ENCODE data around the gene STX1B. TPM values are rescaled to one million over a fixed set of nuclear protein-coding genes. Genes with fewer than 3 reads are reported as not detected.

Gene STX1B
- polyA plus RNA-seq, 3 donors: 1.7 TPM; not detected in 2

DNA sequence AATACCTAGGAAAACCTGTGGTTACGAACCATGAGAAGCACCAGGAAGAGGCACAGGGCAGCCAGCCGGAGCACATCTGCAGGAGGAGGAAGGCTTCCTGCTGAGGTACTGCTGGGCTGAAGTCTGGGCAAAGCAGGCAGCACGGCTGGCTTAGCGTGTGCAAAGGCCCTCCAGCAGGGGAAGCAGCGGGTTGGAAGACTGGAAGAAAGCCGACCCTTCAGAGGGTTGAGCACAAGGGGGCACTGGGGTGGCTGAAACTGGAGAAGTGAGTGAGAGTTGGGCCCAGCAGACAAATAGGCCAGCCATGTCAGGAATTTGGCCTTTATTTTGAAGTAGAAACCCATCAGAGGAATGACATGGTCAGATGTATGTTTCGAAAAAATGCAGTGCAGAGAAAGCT is 37.6 kb downstream of the STX1B start:
- H3K36me3 ChIP-seq (replicated peaks in 1 of 2; ENCODE audit: control insufficient read depth in 1 of 2, insufficient read depth in 2 of 2, low read length in 2 of 2): peaks cover 74 to 85% of the 10 kb centered on the region in 2 donors
- no peaks in the 10 kb centered on the region for H4K20me1 ChIP-seq (ENCODE audit: insufficient read depth, low read length)
- no peaks in the 10 kb centered on the region for H3K79me2 ChIP-seq (ENCODE audit: insufficient read depth, low read length)
- H3K27me3 ChIP-seq (ENCODE audit: control insufficient read depth in 2 of 2, insufficient read depth in 2 of 2, low read length in 2 of 2): no peaks in the 10 kb centered on the region
- intact Hi-C loops (cut with micrococcal nuclease): no loop called here
- Mint-ChIP-seq H3K27me3 (ENCODE audit: low read depth in 3 of 3) (peaks cover 0 to 3% (median 2%) of the 10 kb centered on the region in 3 donors), H3K27ac (peak overlapping the region in 1 of 7 donors; percentile 39), H3K36me3 (peaks cover 80 to 95% of the 10 kb centered on the region in 2 donors), H3K4me3 (no peak overlapping the region), H3K9me3 (peaks cover 0 to 2% (median 0%) of the 10 kb centered on the region in 7 donors), H3K4me1 (no peaks in the 10 kb centered on the region)
- H3K9me3 ChIP-seq (replicated peaks in 1 of 2; ENCODE audit: control insufficient read depth in 1 of 2, insufficient read depth in 1 of 2, low read length in 2 of 2): no peaks in the 10 kb centered on the region
- TF ChIP-seq, protein P1, sequence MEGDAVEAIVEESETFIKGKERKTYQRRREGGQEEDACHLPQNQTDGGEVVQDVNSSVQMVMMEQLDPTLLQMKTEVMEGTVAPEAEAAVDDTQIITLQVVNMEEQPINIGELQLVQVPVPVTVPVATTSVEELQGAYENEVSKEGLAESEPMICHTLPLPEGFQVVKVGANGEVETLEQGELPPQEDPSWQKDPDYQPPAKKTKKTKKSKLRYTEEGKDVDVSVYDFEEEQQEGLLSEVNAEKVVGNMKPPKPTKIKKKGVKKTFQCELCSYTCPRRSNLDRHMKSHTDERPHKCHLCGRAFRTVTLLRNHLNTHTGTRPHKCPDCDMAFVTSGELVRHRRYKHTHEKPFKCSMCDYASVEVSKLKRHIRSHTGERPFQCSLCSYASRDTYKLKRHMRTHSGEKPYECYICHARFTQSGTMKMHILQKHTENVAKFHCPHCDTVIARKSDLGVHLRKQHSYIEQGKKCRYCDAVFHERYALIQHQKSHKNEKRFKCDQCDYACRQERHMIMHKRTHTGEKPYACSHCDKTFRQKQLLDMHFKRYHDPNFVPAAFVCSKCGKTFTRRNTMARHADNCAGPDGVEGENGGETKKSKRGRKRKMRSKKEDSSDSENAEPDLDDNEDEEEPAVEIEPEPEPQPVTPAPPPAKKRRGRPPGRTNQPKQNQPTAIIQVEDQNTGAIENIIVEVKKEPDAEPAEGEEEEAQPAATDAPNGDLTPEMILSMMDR (IDR thresholded peaks at IDR 0.05): no peak
- no peak overlapping the region for H3K27ac ChIP-seq (ENCODE audit: low read depth in 1 of 2, low read length in 2 of 2)
- H3K9ac ChIP-seq (ENCODE audit: insufficient read depth, low read length, poor library complexity, severe bottlenecking): no peak overlapping the region
- H3K4me3 ChIP-seq (replicated peaks in 1 of 3; ENCODE audit: low read depth in 2 of 3, low read length in 3 of 3): no peak overlapping the region
- no peak overlapping the region for H2AFZ ChIP-seq (ENCODE audit: insufficient read depth, low read depth, low read length, poor library complexity, severe bottlenecking)
- no peak overlapping the region for H3K4me2 ChIP-seq (replicated peaks; ENCODE audit: extremely low read depth, low read length, poor library complexity, severe bottlenecking)
- WGBS (ENCODE audit: insufficient coverage): 92% methylated on average over 7 of the region's 7 CpGs
- no peaks in the 10 kb centered on the region for H3K4me1 ChIP-seq (ENCODE audit: control insufficient read depth in 1 of 2, insufficient read depth in 2 of 2, low read length in 2 of 2)
- DNase-seq: no peak

DNA sequence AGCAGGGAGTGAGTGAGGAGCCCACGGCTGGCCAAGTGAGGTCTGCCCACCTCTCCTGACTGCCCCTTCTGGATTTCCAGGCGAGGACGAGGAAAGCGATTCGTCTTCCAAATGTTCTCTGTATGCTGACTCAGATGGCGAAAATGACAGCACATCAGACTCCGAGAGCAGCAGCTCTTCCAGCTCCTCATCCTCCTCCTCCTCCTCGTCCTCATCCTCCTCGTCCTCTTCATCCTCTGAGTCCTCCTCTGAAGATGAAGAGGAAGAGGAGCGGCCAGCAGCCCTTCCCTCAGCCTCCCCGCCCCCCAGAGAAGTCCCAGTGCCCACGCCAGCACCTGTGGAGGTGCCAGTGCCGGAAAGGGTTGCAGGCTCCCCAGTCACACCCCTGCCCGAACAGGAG is 39.1 kb downstream of the STX1B start:
- no peak for DNase-seq
- Mint-ChIP-seq H3K9me3 (peaks cover 0 to 2% (median 0%) of the 10 kb centered on the region in 7 donors), H3K27ac (peak overlapping the region in 1 of 7 donors; percentile 43), H3K4me1 (no peaks in the 10 kb centered on the region), H3K36me3 (peaks cover 80 to 95% of the 10 kb centered on the region in 2 donors), H3K4me3 (no peak overlapping the region), H3K27me3 (ENCODE audit: low read depth in 3 of 3) (peaks cover 0 to 3% (median 2%) of the 10 kb centered on the region in 3 donors)
- Histone ChIP-seq H3K4me1 (ENCODE audit: control insufficient read depth in 1 of 2, insufficient read depth in 2 of 2, low read length in 2 of 2) (no peaks in the 10 kb centered on the region), H2AFZ (ENCODE audit: insufficient read depth, low read depth, low read length, poor library complexity, severe bottlenecking) (no peak overlapping the region), H3K4me2 (replicated peaks; ENCODE audit: extremely low read depth, low read length, poor library complexity, severe bottlenecking) (no peak overlapping the region), H3K27me3 (ENCODE audit: control insufficient read depth in 2 of 2, insufficient read depth in 2 of 2, low read length in 2 of 2) (no peaks in the 10 kb centered on the region), H3K9me3 (replicated peaks in 1 of 2; ENCODE audit: control insufficient read depth in 1 of 2, insufficient read depth in 1 of 2, low read length in 2 of 2) (no peaks in the 10 kb centered on the region), H3K27ac (ENCODE audit: low read depth in 1 of 2, low read length in 2 of 2) (peak overlapping the region in 1 of 2 donors; percentile 8), H3K79me2 (ENCODE audit: insufficient read depth, low read length) (no peaks in the 10 kb centered on the region), H3K36me3 (replicated peaks in 1 of 2; ENCODE audit: control insufficient read depth in 1 of 2, insufficient read depth in 2 of 2, low read length in 2 of 2) (peaks cover 75 to 82% of the 10 kb centered on the region in 2 donors), H3K9ac (ENCODE audit: insufficient read depth, low read length, poor library complexity, severe bottlenecking) (no peak overlapping the region), H3K4me3 (replicated peaks in 1 of 3; ENCODE audit: low read depth in 2 of 3, low read length in 3 of 3) (no peak overlapping the region), H4K20me1 (ENCODE audit: insufficient read depth, low read length) (peaks cover 1% of the 10 kb centered on the region)
- intact Hi-C loops (cut with micrococcal nuclease): no loop called here
- WGBS (ENCODE audit: insufficient coverage): 96% methylated on average over 9 of the region's 14 CpGs
- TF ChIP-seq, protein P1 (IDR thresholded peaks at IDR 0.05): no peak

Data from CD14-positive monocyte (primary cell).